ENCODE results near the gene ZBTB16.

ZBTB16 gene

GRCh38 chr11:114269498-114269897 lies 210.0 kb downstream of the ZBTB16 start:
- no peak for DNase-seq

- DNase-seq: no peak
These were observed 211.2 kb downstream of the ZBTB16 start for GRCh38 chr11:114270531-114271270.

GRCh38 chr11:114271316-114271715 lies 211.8 kb downstream of the ZBTB16 start:
- DNase-seq: no peak

GRCh38 chr11:114272311-114272710 lies 212.8 kb downstream of the ZBTB16 start:
- DNase-seq: no peak

GRCh38 chr11:114273071-114273470 lies 213.6 kb downstream of the ZBTB16 start:
- no peak for DNase-seq

- DNase-seq: no peak
These were observed 214.6 kb downstream of the ZBTB16 start for GRCh38 chr11:114273890-114274635.

- no peak for DNase-seq
These were observed 215.1 kb downstream of the ZBTB16 start for GRCh38 chr11:114274637-114275036.

GRCh38 chr11:114275280-114275679 lies 215.8 kb downstream of the ZBTB16 start:
- DNase-seq: no peak

GRCh38 chr11:114276077-114276476 lies 216.6 kb downstream of the ZBTB16 start:
- DNase-seq: no peak

GRCh38 chr11:114277637-114278341 lies 218.3 kb downstream of the ZBTB16 start:
- no peak for DNase-seq

GRCh38 chr11:114278342-114279065 lies 219.0 kb downstream of the ZBTB16 start:
- no peak for DNase-seq

GRCh38 chr11:114279792-114280546 lies 220.5 kb downstream of the ZBTB16 start:
- DNase-seq: no peak

- DNase-seq: peak; percentile 85
These were observed 221.2 kb downstream of the ZBTB16 start for GRCh38 chr11:114280696-114281095.

- DNase-seq: no peak
These were observed 222.0 kb downstream of the ZBTB16 start for GRCh38 chr11:114281388-114281956.

- peak; percentile 31 for DNase-seq
These were observed 223.0 kb downstream of the ZBTB16 start for GRCh38 chr11:114282488-114282887.

- no peak for DNase-seq
These were observed 223.9 kb downstream of the ZBTB16 start for GRCh38 chr11:114283422-114283821.

- DNase-seq: no peak
These were observed 224.5 kb downstream of the ZBTB16 start for GRCh38 chr11:114284021-114284420.

GRCh38 chr11:114284914-114285313 lies 225.4 kb downstream of the ZBTB16 start:
- no peak for DNase-seq

- DNase-seq: no peak
These were observed 226.1 kb downstream of the ZBTB16 start for GRCh38 chr11:114285599-114285998.

GRCh38 chr11:114286229-114286628 lies 226.7 kb downstream of the ZBTB16 start:
- DNase-seq: no peak

- no peak for DNase-seq
These were observed 227.6 kb downstream of the ZBTB16 start for GRCh38 chr11:114287154-114287553.

- DNase-seq: no peak
These were observed 228.6 kb downstream of the ZBTB16 start for GRCh38 chr11:114288136-114288535.
